ENCODE data around the gene MAP3K2. TPM values are rescaled to one million over a fixed set of nuclear protein-coding genes. Genes with fewer than 3 reads are reported as not detected.
A peak's percentile ranks its signal among the peaks of the same experiment; 100 is the strongest.

Gene MAP3K2
- total and polyA plus RNA-seq, 4 donors: 5.9 to 46.2 (median 17.0) TPM

DNA sequence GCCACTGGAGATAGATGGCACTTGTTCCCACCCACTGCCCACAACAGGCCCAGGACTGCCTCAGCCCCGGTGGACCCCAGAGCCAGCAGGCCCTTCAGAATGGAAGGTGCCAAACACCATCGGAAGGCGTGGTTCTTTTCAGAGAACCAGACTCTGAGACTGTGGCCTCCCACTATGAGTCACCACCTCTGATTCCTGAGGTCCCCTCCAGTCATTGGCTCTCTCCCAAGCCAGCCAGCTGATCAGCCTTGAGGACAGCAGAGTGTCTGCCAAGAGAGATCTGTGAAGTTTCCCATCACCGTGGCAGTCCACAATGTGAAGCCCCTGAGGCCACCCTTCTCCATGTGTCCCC is 10.4 kb upstream of the MAP3K2 start:
- WGBS: 55% methylated on average over 4 of the region's 4 CpGs
- Histone ChIP-seq H3K27me3 (ENCODE audit: control insufficient read depth in 4 of 4, insufficient read depth in 4 of 4, low read length in 3 of 4) (no peaks in the 10 kb centered on the region), H3K36me3 (ENCODE audit: control insufficient read depth in 4 of 4, insufficient read depth in 3 of 4, low read depth in 1 of 4, low read length in 3 of 4) (no peaks in the 10 kb centered on the region), H3K4me3 (ENCODE audit: low read depth in 1 of 3, low read length in 3 of 3) (no peak overlapping the region), H3K9me3 (ENCODE audit: control insufficient read depth in 4 of 4, low read length in 3 of 4) (no peaks in the 10 kb centered on the region), H3K4me1 (ENCODE audit: control insufficient read depth in 4 of 4, insufficient read depth in 4 of 4, low read length in 3 of 4) (peaks cover 0 to 3% (median 0%) of the 10 kb centered on the region in 4 donors), H3K9ac (ENCODE audit: low read depth in 1 of 2, low read length in 2 of 2) (no peak overlapping the region), H3K27ac (ENCODE audit: low read depth in 1 of 2, low read length in 2 of 2) (no peak overlapping the region)
- TF ChIP-seq FOXA2 (IDR thresholded peaks at IDR 0.05) (no peak), EGR1 (IDR thresholded peaks at IDR 0.05; ENCODE audit: low read depth in 2 of 2) (no peak), JUND (IDR thresholded peaks at IDR 0.05) (peak; percentile 40 to 57), SP1 (IDR thresholded peaks at IDR 0.05) (no peak), RXRA (IDR thresholded peaks at IDR 0.05) (no peak)
- no peak for DNase-seq (ENCODE audit: low spot score)

DNA sequence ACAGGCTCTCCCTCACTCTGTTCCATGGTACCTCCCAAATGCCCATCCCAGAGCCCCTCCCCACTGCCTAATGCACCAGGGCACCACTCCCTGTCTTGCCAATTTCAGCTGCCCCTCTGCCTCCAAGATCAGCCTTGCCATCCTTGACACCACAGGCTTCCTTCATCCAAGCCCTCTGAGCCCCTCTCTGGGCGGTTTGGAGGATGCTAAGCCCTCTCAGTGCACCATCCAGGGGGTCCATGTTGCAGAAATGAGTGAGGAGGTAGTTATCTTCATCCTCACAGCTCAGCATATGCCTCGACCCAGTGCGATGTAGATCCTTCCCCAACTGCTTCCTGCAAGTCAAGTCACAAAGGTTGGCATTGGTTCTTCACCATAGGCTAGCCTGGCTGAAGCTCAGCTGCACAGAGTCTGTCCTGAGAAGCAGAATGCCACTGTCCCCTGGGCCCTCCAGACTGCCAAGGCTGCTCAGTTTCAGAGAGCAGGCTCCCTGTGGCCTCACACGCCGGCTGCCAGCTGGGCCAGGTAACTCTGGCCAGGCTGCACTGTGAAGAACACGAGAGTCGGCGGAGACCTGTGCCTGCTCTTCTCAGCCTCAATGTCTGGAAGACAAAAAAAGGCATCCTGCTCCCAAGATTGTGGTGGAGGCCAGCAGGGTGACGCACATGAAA is 9.9 kb upstream of the MAP3K2 start:
- Histone ChIP-seq H3K36me3 (ENCODE audit: control insufficient read depth in 4 of 4, insufficient read depth in 3 of 4, low read depth in 1 of 4, low read length in 3 of 4) (peaks cover 0 to 3% (median 0%) of the 10 kb centered on the region in 4 donors), H3K9ac (ENCODE audit: low read depth in 1 of 2, low read length in 2 of 2) (no peak overlapping the region), H3K27me3 (ENCODE audit: control insufficient read depth in 4 of 4, insufficient read depth in 4 of 4, low read length in 3 of 4) (no peaks in the 10 kb centered on the region), H3K4me1 (ENCODE audit: control insufficient read depth in 4 of 4, insufficient read depth in 4 of 4, low read length in 3 of 4) (peaks cover 0 to 3% (median 0%) of the 10 kb centered on the region in 4 donors), H3K9me3 (ENCODE audit: control insufficient read depth in 4 of 4, low read length in 3 of 4) (no peaks in the 10 kb centered on the region), H3K27ac (ENCODE audit: low read depth in 1 of 2, low read length in 2 of 2) (no peak overlapping the region), H3K4me3 (ENCODE audit: low read depth in 1 of 3, low read length in 3 of 3) (no peak overlapping the region)
- WGBS: 92% methylated on average over 9 of the region's 9 CpGs
- TF ChIP-seq HNF4G (IDR thresholded peaks at IDR 0.05) (no peak), YY1 (IDR thresholded peaks at IDR 0.05) (no peak), RXRA (IDR thresholded peaks at IDR 0.05) (no peak), SP1 (IDR thresholded peaks at IDR 0.05) (no peak), JUND (IDR thresholded peaks at IDR 0.05) (no peak), RAD21 (IDR thresholded peaks at IDR 0.05) (no peak), REST (IDR thresholded peaks at IDR 0.05) (no peak), EGR1 (IDR thresholded peaks at IDR 0.05; ENCODE audit: low read depth in 2 of 2) (no peak), HNF4A (conservative IDR thresholded peaks at IDR 0.05) (no peak)
- TF ChIP-seq, protein P1, sequence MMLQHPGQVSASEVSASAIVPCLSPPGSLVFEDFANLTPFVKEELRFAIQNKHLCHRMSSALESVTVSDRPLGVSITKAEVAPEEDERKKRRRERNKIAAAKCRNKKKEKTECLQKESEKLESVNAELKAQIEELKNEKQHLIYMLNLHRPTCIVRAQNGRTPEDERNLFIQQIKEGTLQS (IDR thresholded peaks at IDR 0.05): no peak
- no peak for DNase-seq (ENCODE audit: low spot score)

- Histone ChIP-seq H3K36me3 (ENCODE audit: control insufficient read depth in 4 of 4, insufficient read depth in 3 of 4, low read depth in 1 of 4, low read length in 3 of 4) (peaks cover 0 to 3% (median 0%) of the 10 kb centered on the region in 4 donors), H3K27ac (ENCODE audit: low read depth in 1 of 2, low read length in 2 of 2) (no peak overlapping the region), H3K4me1 (ENCODE audit: control insufficient read depth in 4 of 4, insufficient read depth in 4 of 4, low read length in 3 of 4) (peaks cover 0 to 5% (median under 1%) of the 10 kb centered on the region in 4 donors), H3K27me3 (ENCODE audit: control insufficient read depth in 4 of 4, insufficient read depth in 4 of 4, low read length in 3 of 4) (no peaks in the 10 kb centered on the region), H3K9me3 (ENCODE audit: control insufficient read depth in 4 of 4, low read length in 3 of 4) (no peaks in the 10 kb centered on the region), H3K9ac (ENCODE audit: low read depth in 1 of 2, low read length in 2 of 2) (no peak overlapping the region), H3K4me3 (ENCODE audit: low read depth in 1 of 3, low read length in 3 of 3) (no peak overlapping the region)
- DNase-seq (ENCODE audit: low spot score): no peak
- 90% methylated on average over 3 of the region's 3 CpGs for WGBS
- TF ChIP-seq JUND (IDR thresholded peaks at IDR 0.05) (no peak), REST (IDR thresholded peaks at IDR 0.05) (no peak), EGR1 (IDR thresholded peaks at IDR 0.05; ENCODE audit: low read depth in 2 of 2) (no peak), FOXA1 (IDR thresholded peaks at IDR 0.05) (no peak), HNF4A (conservative IDR thresholded peaks at IDR 0.05) (no peak), YY1 (IDR thresholded peaks at IDR 0.05) (no peak), RAD21 (IDR thresholded peaks at IDR 0.05) (no peak), HNF4G (IDR thresholded peaks at IDR 0.05) (no peak)
- TF ChIP-seq, protein P2, sequence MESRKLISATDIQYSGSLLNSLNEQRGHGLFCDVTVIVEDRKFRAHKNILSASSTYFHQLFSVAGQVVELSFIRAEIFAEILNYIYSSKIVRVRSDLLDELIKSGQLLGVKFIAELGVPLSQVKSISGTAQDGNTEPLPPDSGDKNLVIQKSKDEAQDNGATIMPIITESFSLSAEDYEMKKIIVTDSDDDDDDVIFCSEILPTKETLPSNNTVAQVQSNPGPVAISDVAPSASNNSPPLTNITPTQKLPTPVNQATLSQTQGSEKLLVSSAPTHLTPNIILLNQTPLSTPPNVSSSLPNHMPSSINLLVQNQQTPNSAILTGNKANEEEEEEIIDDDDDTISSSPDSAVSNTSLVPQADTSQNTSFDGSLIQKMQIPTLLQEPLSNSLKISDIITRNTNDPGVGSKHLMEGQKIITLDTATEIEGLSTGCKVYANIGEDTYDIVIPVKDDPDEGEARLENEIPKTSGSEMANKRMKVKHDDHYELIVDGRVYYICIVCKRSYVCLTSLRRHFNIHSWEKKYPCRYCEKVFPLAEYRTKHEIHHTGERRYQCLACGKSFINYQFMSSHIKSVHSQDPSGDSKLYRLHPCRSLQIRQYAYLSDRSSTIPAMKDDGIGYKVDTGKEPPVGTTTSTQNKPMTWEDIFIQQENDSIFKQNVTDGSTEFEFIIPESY (IDR thresholded peaks at IDR 0.05): no peak
- TF ChIP-seq, protein P3, sequence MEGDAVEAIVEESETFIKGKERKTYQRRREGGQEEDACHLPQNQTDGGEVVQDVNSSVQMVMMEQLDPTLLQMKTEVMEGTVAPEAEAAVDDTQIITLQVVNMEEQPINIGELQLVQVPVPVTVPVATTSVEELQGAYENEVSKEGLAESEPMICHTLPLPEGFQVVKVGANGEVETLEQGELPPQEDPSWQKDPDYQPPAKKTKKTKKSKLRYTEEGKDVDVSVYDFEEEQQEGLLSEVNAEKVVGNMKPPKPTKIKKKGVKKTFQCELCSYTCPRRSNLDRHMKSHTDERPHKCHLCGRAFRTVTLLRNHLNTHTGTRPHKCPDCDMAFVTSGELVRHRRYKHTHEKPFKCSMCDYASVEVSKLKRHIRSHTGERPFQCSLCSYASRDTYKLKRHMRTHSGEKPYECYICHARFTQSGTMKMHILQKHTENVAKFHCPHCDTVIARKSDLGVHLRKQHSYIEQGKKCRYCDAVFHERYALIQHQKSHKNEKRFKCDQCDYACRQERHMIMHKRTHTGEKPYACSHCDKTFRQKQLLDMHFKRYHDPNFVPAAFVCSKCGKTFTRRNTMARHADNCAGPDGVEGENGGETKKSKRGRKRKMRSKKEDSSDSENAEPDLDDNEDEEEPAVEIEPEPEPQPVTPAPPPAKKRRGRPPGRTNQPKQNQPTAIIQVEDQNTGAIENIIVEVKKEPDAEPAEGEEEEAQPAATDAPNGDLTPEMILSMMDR (IDR thresholded peaks at IDR 0.05; ENCODE audit: low read depth, low read length, missing input control): no peak
- TF ChIP-seq, protein P4, sequence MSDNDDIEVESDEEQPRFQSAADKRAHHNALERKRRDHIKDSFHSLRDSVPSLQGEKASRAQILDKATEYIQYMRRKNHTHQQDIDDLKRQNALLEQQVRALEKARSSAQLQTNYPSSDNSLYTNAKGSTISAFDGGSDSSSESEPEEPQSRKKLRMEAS (IDR thresholded peaks at IDR 0.05): no peak
Measured at GRCh38 chr2:127394492-127394891, 6.7 kb upstream of the MAP3K2 start.

Data from liver (tissue), 9 donors.